Adrenal gland (tissue), 12 donors: Measurements from ENCODE around the gene PALMD. TPM values are rescaled to one million over a fixed set of nuclear protein-coding genes. Genes with fewer than 3 reads are reported as not detected.

Experiments
- DNase-seq, 7 donors: peaks; one replicate each; pipeline ENCODE4 v3.0.0-alpha.2; 2019 to 2020
- H3K27ac ChIP-seq, 5 donors: fragments of 200-600 bp; sonication (generic) in 4 of 5; 1 replicate in 3 of 5; 2 replicates in 2 of 5; pipeline versions ENCODE4 v1.5.1 to v1.8.0; 2016 to 2020; ENCODE audit warnings: mild to moderate bottlenecking in 1 of 5
- H3K27me3 ChIP-seq: fragments of 200-600 bp; 2 replicates; pipeline ENCODE4 v1.8.0; 2021
- H3K36me3 ChIP-seq, 2 donors: fragments of 200-600 bp; replicated peaks in 1 of 2; 1 replicate in 1 of 2; 2 replicates in 1 of 2; pipeline versions ENCODE4 v1.5.1 to v1.8.0; 2018 to 2022
- H3K4me1 ChIP-seq, 2 donors: fragments of 200-600 bp; replicated peaks in 1 of 2; 1 replicate in 1 of 2; 2 replicates in 1 of 2; pipeline versions ENCODE4 v1.5.1 to v1.8.0; 2018 to 2021
- H3K4me3 ChIP-seq, 4 donors: fragments of 200-600 bp; sonication (generic) in 3 of 4; one replicate each; pipeline ENCODE4 v1.5.1; 2016 to 2018
- H3K9me3 ChIP-seq, 3 donors: fragments of 200-600 bp; sonication (generic) in 1 of 3; replicated peaks in 1 of 3; 1 replicate in 2 of 3; 2 replicates in 1 of 3; pipeline versions ENCODE4 v1.5.1 to v1.8.0; 2016 to 2021
- CTCF ChIP-seq, 6 experiments: fragments of 450-650 bp in 4 of 6; fragments of 200-600 bp in 2 of 6; sonication (generic) in 1 of 6; IDR thresholded peaks; 1 replicate in 5 of 6; 2 replicates in 1 of 6; pipeline versions ENCODE4 v1.5.1 to v1.8.0; 2016 to 2021; ENCODE audit warnings: antibody characterized with exemption in 6 of 6, mild to moderate bottlenecking in 2 of 6, moderate library complexity in 1 of 6
- POLR2A ChIP-seq, 2 donors: fragments of 450-650 bp; IDR thresholded peaks; one replicate each; pipeline ENCODE4 v1.6.1; 2017; ENCODE audit warnings: antibody characterized with exemption in 2 of 2, mild to moderate bottlenecking in 2 of 2, moderate library complexity in 1 of 2
- WGBS, 4 donors: extraction: QIAGEN DNeasy Blood & Tissue Kit in 2 of 4; methylation state at CpG; one replicate each; pipeline versions ENCODE4 v1.1.5 to v1.1.7; 2013 to 2017; 5-methylcytosine and 5-hydroxymethylcytosine counted together
- intact Hi-C, 2 donors: fragments of 100-400 bp; cut with DNase I; formaldehyde crosslinking; loops; one replicate each; pipeline versions ENCODE4 v1.14.1 to v1.15.0; 2022 to 2023
- polyA plus RNA-seq, 3 donors: library from polyadenylated mRNA; stranded (reverse); fragments of 200-250 nt in 2 of 3; fragments of 350-450 nt in 1 of 3; fragmentation: Illumina TruSeq in 1 of 3; extraction: RNeasy Lipid Tissue Mini Kit (QIAGEN cat#74804) in 1 of 3; gene quantifications; one replicate each; pipeline ENCODE4 v1.2.3, GENCODE V29; 2013 to 2014
- total RNA-seq, 9 donors: library from RNA; depleted of rRNA in 4 of 9; stranded (reverse); fragments of >200 nt in 4 of 9; fragments of 120-200 nt in 1 of 9; fragmentation: NEBNext Ultra II Directional in 1 of 9; extraction: Animal tissue kit (Norgen Biotek cat#: 25700) in 1 of 9; gene quantifications; one replicate each; pipeline versions ENCODE4 v1.1.0 to v1.2.4, GENCODE V29; 2013 to 2023
- donor health status: healthy with polysubstance abuse.
- donor health status: Bipolar disorder and iron deficiency.
- donor health status: DM: yes; HTN: yes; CAD: no.
- donor health status: DM: no; HTN: no; CAD: no.
- donor health status: DM: no; HTN: no; CAD: no.
- donor health status: DM: yes; HTN: yes; CAD: no.

Gene PALMD
- total and polyA plus RNA-seq, 12 donors: 35.8 to 189 (median 66.0) TPM

- Histone ChIP-seq H3K4me3 (no peak overlapping the region), H3K27me3 (no peaks in the 10 kb centered on the region), H3K27ac (no peak overlapping the region), H3K36me3 (no peaks in the 10 kb centered on the region), H3K4me1 (no peaks in the 10 kb centered on the region), H3K9me3 (no peaks in the 10 kb centered on the region)
- intact Hi-C loops: no loop called here
- TF ChIP-seq POLR2A (IDR thresholded peaks at IDR 0.05) (no peak), CTCF (IDR thresholded peaks at IDR 0.05) (no peak)
- no peak for DNase-seq
- WGBS, 4 donors: 87 to 90% (median 88%) methylated on average over 3 of the region's 3 CpGs
Observed at GRCh38 chr1:99634971-99635624, 10.8 kb upstream of the PALMD start.

- Histone ChIP-seq H3K4me1 (no peaks in the 10 kb centered on the region), H3K27me3 (no peaks in the 10 kb centered on the region), H3K9me3 (no peaks in the 10 kb centered on the region), H3K36me3 (no peaks in the 10 kb centered on the region), H3K27ac (no peak overlapping the region), H3K4me3 (no peak overlapping the region)
- intact Hi-C loops: no loop called here
- 45 to 64% (median 54%) methylated on average over 2 of the region's 2 CpGs for WGBS, 4 donors
- no peak for DNase-seq
- no peak for TF ChIP-seq POLR2A (IDR thresholded peaks at IDR 0.05)
Observed at GRCh38 chr1:99635664-99636063, 10.2 kb upstream of the PALMD start.

- DNase-seq: no peak
- no peak for TF ChIP-seq CTCF (IDR thresholded peaks at IDR 0.05)
- TF ChIP-seq POLR2A (IDR thresholded peaks at IDR 0.05): no peak
- Histone ChIP-seq H3K36me3 (no peaks in the 10 kb centered on the region), H3K27me3 (no peaks in the 10 kb centered on the region), H3K4me3 (no peak overlapping the region), H3K27ac (no peak overlapping the region), H3K9me3 (no peaks in the 10 kb centered on the region), H3K4me1 (no peaks in the 10 kb centered on the region)
- intact Hi-C loops: no loop called here
- 68 to 92% (median 79%) methylated on average over 2 of the region's 2 CpGs for WGBS, 4 donors
Observed at GRCh38 chr1:99636647-99637175, 9.2 kb upstream of the PALMD start.

- Histone ChIP-seq H3K4me3 (no peak overlapping the region), H3K36me3 (no peaks in the 10 kb centered on the region), H3K27me3 (no peaks in the 10 kb centered on the region), H3K4me1 (no peaks in the 10 kb centered on the region), H3K27ac (no peak overlapping the region), H3K9me3 (no peaks in the 10 kb centered on the region)
- intact Hi-C loops: no loop called here
- 77 to 85% (median 84%) methylated on average over 3 of the region's 3 CpGs for WGBS, 4 donors
- TF ChIP-seq CTCF (IDR thresholded peaks at IDR 0.05): no peak
- TF ChIP-seq POLR2A (IDR thresholded peaks at IDR 0.05): no peak
- no peak for DNase-seq
Observed at GRCh38 chr1:99638853-99639252, 7.1 kb upstream of the PALMD start.

- Histone ChIP-seq H3K4me3 (no peak overlapping the region), H3K36me3 (no peaks in the 10 kb centered on the region), H3K9me3 (no peaks in the 10 kb centered on the region), H3K4me1 (peaks cover 1 to 5% of the 10 kb centered on the region in 2 donors), H3K27me3 (no peaks in the 10 kb centered on the region), H3K27ac (no peak overlapping the region)
- intact Hi-C loops: no loop called here
- DNase-seq: no peak
- TF ChIP-seq POLR2A (IDR thresholded peaks at IDR 0.05) (no peak), CTCF (IDR thresholded peaks at IDR 0.05) (no peak)
Observed at GRCh38 chr1:99639408-99639807, 6.5 kb upstream of the PALMD start.
